Measurements from ENCODE around the gene WBP1L.
"Not testable (repeated sequence)": the region's sequence is repeated elsewhere in the genome, so short reads cannot be mapped to it uniquely, and the experiment has no call there.

The WBP1L gene

DNA sequence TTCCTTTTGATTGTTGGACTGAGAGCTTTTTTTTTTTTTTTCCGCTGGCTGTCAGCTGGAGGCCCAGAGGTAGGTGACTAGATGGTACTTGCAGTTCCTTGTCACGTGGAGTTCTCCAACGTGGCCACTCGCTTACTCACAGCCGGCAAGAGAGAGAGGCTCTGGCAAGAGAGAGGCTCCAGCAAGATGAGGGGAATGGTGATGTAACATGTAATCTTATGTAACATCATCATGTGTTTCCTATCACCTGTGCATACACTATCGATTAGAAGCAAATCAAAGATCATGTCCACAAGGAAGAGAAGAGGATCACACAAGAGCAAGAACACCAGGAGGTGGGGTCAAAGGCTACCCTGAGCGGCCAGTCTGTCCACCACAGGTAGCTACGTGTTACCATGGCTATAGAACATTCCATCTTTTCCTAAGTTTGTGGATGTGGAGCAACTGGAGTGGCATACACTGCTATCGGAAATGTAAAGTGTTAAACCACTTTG lies 106.3 kb downstream of the WBP1L start:
- DNase-seq = no peak

DNA sequence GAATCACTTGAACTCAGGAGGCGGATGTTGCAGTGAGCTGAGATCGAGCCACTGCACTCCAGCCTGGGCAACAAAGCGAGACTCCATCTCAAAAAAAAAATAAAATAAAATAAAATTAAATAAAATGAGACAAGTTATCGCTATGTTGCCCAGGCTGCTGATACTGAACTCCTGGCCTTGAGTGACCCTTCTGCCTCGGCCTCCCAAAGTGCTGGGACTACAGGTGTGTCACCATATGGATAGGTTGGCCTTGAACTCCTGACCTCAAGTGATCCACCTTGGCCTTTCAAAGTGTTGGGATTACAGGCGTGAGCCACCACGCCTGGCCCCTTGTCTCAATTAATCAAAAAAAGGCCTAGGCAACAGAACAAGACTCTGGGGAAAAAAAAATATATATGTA lies 109.5 kb downstream of the WBP1L start:
- DNase-seq = not testable (repeated sequence)

DNA sequence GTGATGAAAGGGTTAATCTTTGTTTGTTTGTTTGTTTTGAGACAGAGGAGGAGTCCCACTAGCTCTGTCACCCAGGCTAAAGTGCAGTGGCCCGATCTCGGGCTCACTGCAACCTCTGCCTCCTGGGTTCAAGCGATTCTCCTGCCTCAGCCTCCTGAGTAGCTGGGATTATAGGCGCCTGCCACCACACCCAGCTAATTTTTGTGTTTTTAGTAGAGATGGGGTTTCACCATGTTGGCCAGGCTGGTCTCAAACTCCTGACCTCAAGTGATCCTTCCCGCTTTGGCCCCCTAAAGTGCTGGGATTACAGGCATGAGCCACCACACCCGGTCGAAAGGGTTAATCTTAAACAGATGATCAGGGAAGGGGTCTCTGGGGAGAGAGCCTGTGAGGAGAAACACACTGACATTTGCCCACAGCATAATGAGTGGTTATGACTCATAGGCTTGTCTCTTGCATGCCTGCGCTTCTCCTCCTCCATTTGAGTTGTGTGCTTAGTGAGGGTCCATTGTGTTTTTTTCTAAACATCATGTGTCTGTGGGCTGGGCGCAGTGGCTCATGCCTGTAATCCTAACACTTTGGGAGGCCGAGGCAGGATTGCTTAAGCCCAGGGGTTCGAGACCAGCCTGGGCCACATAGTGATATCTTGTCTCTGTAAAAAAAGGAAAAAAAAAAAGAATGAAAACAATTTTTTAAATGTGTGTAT lies 112.1 kb downstream of the WBP1L start:
- peak; percentile 48 for DNase-seq

GRCh38 chr10:102856758-102857424 lies 113.1 kb downstream of the WBP1L start:
- DNase-seq = peak; percentile 31

- no peak for DNase-seq
Observed at GRCh38 chr10:102859911-102860310, 116.2 kb downstream of the WBP1L start.

DNA sequence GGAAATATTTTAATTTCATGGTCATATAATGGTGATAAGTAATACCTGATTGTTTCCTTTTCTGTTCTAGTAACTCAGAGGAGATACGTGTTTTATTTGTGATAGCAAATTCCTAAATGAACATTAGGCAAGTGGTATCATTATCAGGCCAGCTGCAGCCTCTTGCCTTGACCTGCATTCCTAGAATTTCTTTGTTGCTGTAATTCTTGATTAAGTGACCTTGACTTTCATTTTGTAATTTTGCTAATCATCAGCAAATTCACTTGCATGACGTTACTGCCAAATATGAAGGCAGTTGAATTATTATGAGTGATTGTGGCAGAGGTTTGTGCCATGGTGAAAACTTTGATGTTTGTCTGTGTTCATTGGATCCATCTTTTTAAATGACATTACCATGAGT lies 119.9 kb downstream of the WBP1L start:
- peak; percentile 55 for DNase-seq

DNA sequence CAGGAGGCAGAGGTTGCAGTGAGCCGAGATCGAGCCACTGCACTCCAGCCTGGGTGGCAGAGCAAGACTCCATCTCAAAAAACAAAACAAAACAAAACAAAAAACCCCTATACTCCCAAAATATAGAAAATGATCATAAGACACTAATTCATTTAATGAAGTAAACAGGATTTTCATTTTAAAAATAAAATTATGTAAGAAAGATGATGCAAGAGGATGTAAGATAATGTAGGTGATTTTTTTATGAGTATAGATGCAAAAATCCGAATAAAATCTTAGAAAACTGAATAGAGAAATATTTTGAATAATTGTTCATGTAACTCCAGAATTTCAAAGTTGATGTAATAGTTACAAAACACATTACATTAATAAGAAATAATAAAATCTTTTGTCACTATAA lies 121.9 kb downstream of the WBP1L start:
- DNase-seq = peak; percentile 22
